WERI-Rb-1 (cell line): ENCODE measurements around the gene MRPL54.

Source experiments
- DNase-seq: peaks from one replicate; pipeline ENCODE4 v3.0.0-alpha.2; 2020
- H3K27ac ChIP-seq: fragments of 250-450 bp; sonication (Bioruptor Pico); 2 replicates; pipeline ENCODE4 v1.5.1; 2020; ENCODE audit warnings: mild to moderate bottlenecking, moderate library complexity
- H3K27me3 ChIP-seq: fragments of 250-450 bp; sonication (Bioruptor Pico); 2 replicates; pipeline ENCODE4 v1.5.1; 2021; ENCODE audit warnings: mild to moderate bottlenecking, low read depth, moderate library complexity; ENCODE audit not compliant: insufficient read depth, severe bottlenecking
- H3K36me3 ChIP-seq: fragments of 250-450 bp; sonication (Bioruptor Pico); 2 replicates; pipeline ENCODE4 v1.5.1; 2020; ENCODE audit warnings: mild to moderate bottlenecking, moderate library complexity
- H3K4me3 ChIP-seq: 2 replicates; pipeline ENCODE4 v1.5.1; 2011; ENCODE audit warnings: low read depth, mild to moderate bottlenecking, control low read depth, low read length
- H3K9me3 ChIP-seq: fragments of 250-450 bp; sonication (Bioruptor Pico); 2 replicates; pipeline ENCODE4 v1.5.1; 2021; ENCODE audit warnings: mild to moderate bottlenecking, moderate library complexity; ENCODE audit not compliant: severe bottlenecking
- TF ChIP-seq, protein P1 (sequence below): IDR thresholded peaks from 2 replicates; pipeline ENCODE4 v1.5.1; 2011; ENCODE audit warnings: low read depth, mild to moderate bottlenecking, control low read depth, inconsistent platforms, low read length

The MRPL54 gene

GRCh38 chr19:3721887-3722442 is 40.5 kb upstream of the MRPL54 start:
- TF ChIP-seq, protein P1, sequence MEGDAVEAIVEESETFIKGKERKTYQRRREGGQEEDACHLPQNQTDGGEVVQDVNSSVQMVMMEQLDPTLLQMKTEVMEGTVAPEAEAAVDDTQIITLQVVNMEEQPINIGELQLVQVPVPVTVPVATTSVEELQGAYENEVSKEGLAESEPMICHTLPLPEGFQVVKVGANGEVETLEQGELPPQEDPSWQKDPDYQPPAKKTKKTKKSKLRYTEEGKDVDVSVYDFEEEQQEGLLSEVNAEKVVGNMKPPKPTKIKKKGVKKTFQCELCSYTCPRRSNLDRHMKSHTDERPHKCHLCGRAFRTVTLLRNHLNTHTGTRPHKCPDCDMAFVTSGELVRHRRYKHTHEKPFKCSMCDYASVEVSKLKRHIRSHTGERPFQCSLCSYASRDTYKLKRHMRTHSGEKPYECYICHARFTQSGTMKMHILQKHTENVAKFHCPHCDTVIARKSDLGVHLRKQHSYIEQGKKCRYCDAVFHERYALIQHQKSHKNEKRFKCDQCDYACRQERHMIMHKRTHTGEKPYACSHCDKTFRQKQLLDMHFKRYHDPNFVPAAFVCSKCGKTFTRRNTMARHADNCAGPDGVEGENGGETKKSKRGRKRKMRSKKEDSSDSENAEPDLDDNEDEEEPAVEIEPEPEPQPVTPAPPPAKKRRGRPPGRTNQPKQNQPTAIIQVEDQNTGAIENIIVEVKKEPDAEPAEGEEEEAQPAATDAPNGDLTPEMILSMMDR, result no peak
- Histone ChIP-seq H3K9me3 (no peaks in the 10 kb centered on the region), H3K27me3 (no peaks in the 10 kb centered on the region), H3K27ac (peak overlapping the region; percentile 47), H3K4me3 (peak overlapping the region; percentile 74), H3K36me3 (peaks cover 3% of the 10 kb centered on the region)
- DNase-seq, result no peak

DNA sequence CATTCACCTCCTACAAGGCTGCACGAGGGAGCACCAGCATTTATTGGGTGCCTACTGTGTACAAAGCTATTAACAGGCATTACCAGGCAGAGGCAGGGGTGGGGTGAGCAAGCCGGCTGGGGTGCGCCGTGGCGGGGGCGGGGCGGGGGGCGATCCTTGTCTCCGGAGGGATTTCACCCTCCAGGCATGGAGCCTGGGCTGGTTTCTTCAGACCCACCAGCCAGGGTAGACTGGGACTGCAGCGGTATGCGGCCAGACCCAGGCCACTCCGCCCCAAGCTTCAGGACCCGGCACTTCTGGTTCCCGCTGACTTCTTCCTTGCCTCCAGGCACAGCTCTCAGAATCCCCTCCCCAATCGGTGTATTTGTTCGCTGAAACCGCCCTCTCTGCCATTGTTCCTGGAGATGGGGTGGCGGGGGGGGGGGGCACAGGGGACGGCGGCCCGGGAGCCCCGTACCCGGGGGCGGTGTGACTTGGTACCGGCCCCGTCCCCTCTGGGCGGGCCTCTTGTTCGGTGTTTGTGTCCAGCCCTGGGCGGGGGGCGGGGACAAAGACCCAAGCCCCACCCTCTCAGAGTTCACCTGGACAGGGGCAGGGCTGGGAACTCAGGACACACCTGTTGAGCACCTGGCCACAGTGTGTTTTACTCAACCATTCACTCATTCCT is 39.9 kb upstream of the MRPL54 start:
- DNase-seq, result peak; percentile 68
- Histone ChIP-seq H3K27ac (peak overlapping the region; percentile 90), H3K4me3 (peak overlapping the region; percentile 74), H3K36me3 (peaks cover 3% of the 10 kb centered on the region), H3K27me3 (no peaks in the 10 kb centered on the region), H3K9me3 (no peaks in the 10 kb centered on the region)
- TF ChIP-seq, protein P1, result no peak

DNA sequence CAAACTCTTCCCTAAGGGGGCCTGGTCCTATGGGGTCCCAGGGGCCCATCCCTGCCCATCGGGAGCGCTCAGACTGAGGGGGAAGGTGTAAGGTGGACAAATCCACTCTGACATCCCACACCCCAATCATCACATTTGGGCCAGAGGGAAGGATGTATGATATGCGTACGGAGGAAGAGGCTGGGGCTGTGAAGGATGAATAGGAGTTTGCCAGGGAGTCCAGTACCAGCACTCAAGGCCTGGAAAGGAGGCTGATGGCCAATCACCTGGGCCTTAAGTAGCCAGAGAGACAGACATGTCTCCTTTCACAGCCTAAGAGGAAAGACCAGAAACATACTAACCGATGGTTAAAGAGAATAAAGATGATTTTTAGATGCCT is 39.4 kb upstream of the MRPL54 start:
- Histone ChIP-seq H3K9me3 (no peaks in the 10 kb centered on the region), H3K36me3 (peaks cover 3% of the 10 kb centered on the region), H3K27ac (peak overlapping the region; percentile 90), H3K4me3 (no peak overlapping the region), H3K27me3 (no peaks in the 10 kb centered on the region)
- TF ChIP-seq, protein P1, result no peak
- no peak for DNase-seq

- TF ChIP-seq, protein P1, result no peak
- H3K27me3 ChIP-seq, result no peaks in the 10 kb centered on the region
- no peak overlapping the region for H3K4me3 ChIP-seq
- peaks cover 3% of the 10 kb centered on the region for H3K36me3 ChIP-seq
- peak overlapping the region; percentile 90 for H3K27ac ChIP-seq
- DNase-seq, result peak; percentile 96
- H3K9me3 ChIP-seq, result no peaks in the 10 kb centered on the region
These were observed 38.6 kb upstream of the MRPL54 start for GRCh38 chr19:3723883-3724282.

DNA sequence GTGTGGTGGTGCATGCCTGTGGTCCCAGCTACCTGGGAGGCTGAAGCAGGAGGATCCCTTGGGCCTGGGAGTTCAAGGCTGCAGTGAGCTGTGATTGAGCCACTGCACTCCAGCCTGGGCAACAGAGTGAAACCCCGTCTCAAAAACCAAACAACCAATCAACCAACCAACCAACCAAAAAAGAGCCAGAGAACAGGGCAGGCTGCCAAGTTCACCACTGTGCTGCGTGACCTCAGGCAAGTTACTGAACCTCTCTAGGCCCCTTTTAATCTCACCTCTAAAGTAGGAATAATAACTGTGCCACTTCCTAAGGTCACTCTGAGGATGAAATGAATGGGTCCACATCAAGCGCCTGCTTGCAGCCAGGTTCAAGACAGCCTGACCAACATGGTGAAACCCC is 37.4 kb upstream of the MRPL54 start:
- Histone ChIP-seq H3K27ac (peak overlapping the region; percentile 90), H3K36me3 (peaks cover 3% of the 10 kb centered on the region), H3K4me3 (no peak overlapping the region), H3K9me3 (no peaks in the 10 kb centered on the region), H3K27me3 (no peaks in the 10 kb centered on the region)
- TF ChIP-seq, protein P1, result no peak
- DNase-seq, result no peak
